ENCODE results near the gene GAPVD1. TPM values are rescaled to one million over a fixed set of nuclear protein-coding genes. Genes with fewer than 3 reads are reported as not detected.
A peak's percentile ranks its signal among the peaks of the same experiment; 100 is the strongest.

The GAPVD1 gene
- total and polyA plus RNA-seq, 2 of the 8 experiments (the other 6 are each of a cell fraction or from before 2014, with no cell fraction given), result 5.5 to 40.5 TPM

DNA sequence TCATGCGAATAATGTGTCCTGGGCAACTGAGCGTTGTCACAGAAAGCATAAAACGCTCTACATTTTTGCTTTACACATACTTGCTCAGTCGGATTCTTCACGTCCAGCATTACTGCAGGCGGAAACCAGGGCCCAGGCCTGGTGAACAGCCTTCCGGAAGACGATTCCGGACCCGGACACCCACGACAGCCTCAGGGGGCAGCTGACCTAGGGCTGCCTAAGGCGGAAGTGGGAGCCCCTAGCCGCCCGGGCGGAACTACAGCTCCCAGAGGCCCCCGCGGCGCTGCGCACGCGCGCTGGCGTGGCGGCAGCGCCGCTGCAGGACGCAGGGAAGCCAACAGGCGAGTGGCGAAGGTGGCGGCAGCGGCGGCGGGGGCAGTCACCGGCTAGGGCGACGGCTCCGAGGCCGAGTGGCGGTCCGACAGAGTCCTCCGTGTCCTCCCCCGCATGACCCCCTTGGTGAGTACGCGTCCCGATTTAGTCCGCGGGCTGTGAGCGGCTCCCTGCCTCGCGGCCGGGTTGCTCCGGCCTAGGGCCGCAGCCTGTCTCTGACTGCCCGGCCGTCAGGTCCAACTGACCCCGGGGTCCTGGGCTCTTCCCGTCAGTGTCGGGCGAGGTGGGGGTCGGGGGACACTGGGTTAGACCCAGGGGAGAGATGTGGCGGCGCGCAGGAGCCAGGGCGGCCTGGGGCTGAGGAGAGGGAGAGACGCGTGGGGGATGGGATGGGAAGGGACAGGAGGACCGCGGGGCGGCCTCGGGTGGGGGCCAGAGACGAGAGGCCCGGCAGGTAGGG is at the start of gene GAPVD1 (continued):
- TF ChIP-seq, protein P1, sequence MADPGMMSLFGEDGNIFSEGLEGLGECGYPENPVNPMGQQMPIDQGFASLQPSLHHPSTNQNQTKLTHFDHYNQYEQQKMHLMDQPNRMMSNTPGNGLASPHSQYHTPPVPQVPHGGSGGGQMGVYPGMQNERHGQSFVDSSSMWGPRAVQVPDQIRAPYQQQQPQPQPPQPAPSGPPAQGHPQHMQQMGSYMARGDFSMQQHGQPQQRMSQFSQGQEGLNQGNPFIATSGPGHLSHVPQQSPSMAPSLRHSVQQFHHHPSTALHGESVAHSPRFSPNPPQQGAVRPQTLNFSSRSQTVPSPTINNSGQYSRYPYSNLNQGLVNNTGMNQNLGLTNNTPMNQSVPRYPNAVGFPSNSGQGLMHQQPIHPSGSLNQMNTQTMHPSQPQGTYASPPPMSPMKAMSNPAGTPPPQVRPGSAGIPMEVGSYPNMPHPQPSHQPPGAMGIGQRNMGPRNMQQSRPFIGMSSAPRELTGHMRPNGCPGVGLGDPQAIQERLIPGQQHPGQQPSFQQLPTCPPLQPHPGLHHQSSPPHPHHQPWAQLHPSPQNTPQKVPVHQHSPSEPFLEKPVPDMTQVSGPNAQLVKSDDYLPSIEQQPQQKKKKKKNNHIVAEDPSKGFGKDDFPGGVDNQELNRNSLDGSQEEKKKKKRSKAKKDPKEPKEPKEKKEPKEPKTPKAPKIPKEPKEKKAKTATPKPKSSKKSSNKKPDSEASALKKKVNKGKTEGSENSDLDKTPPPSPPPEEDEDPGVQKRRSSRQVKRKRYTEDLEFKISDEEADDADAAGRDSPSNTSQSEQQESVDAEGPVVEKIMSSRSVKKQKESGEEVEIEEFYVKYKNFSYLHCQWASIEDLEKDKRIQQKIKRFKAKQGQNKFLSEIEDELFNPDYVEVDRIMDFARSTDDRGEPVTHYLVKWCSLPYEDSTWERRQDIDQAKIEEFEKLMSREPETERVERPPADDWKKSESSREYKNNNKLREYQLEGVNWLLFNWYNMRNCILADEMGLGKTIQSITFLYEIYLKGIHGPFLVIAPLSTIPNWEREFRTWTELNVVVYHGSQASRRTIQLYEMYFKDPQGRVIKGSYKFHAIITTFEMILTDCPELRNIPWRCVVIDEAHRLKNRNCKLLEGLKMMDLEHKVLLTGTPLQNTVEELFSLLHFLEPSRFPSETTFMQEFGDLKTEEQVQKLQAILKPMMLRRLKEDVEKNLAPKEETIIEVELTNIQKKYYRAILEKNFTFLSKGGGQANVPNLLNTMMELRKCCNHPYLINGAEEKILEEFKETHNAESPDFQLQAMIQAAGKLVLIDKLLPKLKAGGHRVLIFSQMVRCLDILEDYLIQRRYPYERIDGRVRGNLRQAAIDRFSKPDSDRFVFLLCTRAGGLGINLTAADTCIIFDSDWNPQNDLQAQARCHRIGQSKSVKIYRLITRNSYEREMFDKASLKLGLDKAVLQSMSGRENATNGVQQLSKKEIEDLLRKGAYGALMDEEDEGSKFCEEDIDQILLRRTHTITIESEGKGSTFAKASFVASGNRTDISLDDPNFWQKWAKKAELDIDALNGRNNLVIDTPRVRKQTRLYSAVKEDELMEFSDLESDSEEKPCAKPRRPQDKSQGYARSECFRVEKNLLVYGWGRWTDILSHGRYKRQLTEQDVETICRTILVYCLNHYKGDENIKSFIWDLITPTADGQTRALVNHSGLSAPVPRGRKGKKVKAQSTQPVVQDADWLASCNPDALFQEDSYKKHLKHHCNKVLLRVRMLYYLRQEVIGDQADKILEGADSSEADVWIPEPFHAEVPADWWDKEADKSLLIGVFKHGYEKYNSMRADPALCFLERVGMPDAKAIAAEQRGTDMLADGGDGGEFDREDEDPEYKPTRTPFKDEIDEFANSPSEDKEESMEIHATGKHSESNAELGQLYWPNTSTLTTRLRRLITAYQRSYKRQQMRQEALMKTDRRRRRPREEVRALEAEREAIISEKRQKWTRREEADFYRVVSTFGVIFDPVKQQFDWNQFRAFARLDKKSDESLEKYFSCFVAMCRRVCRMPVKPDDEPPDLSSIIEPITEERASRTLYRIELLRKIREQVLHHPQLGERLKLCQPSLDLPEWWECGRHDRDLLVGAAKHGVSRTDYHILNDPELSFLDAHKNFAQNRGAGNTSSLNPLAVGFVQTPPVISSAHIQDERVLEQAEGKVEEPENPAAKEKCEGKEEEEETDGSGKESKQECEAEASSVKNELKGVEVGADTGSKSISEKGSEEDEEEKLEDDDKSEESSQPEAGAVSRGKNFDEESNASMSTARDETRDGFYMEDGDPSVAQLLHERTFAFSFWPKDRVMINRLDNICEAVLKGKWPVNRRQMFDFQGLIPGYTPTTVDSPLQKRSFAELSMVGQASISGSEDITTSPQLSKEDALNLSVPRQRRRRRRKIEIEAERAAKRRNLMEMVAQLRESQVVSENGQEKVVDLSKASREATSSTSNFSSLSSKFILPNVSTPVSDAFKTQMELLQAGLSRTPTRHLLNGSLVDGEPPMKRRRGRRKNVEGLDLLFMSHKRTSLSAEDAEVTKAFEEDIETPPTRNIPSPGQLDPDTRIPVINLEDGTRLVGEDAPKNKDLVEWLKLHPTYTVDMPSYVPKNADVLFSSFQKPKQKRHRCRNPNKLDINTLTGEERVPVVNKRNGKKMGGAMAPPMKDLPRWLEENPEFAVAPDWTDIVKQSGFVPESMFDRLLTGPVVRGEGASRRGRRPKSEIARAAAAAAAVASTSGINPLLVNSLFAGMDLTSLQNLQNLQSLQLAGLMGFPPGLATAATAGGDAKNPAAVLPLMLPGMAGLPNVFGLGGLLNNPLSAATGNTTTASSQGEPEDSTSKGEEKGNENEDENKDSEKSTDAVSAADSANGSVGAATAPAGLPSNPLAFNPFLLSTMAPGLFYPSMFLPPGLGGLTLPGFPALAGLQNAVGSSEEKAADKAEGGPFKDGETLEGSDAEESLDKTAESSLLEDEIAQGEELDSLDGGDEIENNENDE (IDR thresholded peaks at IDR 0.05; ENCODE audit: insufficient replicate concordance, low read length), result no peak
- TF ChIP-seq EZH2 (IDR thresholded peaks at IDR 0.05; ENCODE audit: low read depth, low read length, severe bottlenecking) (no peak), KDM5A (IDR thresholded peaks at IDR 0.05; ENCODE audit: low read length) (no peak), TBP (IDR thresholded peaks at IDR 0.05; ENCODE audit: low read depth, low read length) (peak; percentile 50; the same call in 1 of the 2 replicates), TAF7 (optimal IDR thresholded peaks at IDR 0.05; ENCODE audit: borderline replicate concordance, low read depth, low read length) (no peak), SP2 (IDR thresholded peaks at IDR 0.05; ENCODE audit: low read length) (no peak), NANOG (IDR thresholded peaks at IDR 0.05; ENCODE audit: insufficient read depth, low read depth, low read length, poor library complexity, severe bottlenecking) (no peak), HDAC6 (IDR thresholded peaks at IDR 0.05; ENCODE audit: low read depth, low read length) (no peak), SIRT6 (IDR thresholded peaks at IDR 0.05; ENCODE audit: low read length) (no peak), SAP30 (IDR thresholded peaks at IDR 0.05; ENCODE audit: insufficient read depth, insufficient replicate concordance, low read length) (no peak)
